ENCODE data around the gene MARK2. TPM values are rescaled to one million over a fixed set of nuclear protein-coding genes. Genes with fewer than 3 reads are reported as not detected.

Gene MARK2
- total RNA-seq, 1 donor = 16.4 TPM

DNA sequence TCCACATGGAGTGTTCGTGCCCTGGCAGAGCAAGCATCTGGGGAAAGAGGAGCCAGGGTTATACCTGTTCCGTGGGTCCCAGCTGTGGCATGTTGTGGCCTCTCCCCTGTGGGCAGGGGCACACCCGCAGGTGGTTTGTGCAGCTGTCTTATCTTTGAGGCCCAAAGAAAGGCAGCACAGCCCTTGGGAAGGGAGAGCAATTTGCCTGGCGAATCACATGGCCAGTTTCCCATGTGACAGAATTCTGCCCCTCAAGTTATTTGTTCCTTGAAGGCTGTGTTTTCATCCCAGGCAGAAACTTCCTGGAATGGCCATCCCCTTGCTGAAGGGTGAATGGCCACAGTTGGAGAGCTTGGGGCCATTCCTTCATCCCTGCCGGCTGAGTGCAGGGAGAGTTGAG lies 119.1 kb downstream of the MARK2 start:
- TF ChIP-seq, protein P1, sequence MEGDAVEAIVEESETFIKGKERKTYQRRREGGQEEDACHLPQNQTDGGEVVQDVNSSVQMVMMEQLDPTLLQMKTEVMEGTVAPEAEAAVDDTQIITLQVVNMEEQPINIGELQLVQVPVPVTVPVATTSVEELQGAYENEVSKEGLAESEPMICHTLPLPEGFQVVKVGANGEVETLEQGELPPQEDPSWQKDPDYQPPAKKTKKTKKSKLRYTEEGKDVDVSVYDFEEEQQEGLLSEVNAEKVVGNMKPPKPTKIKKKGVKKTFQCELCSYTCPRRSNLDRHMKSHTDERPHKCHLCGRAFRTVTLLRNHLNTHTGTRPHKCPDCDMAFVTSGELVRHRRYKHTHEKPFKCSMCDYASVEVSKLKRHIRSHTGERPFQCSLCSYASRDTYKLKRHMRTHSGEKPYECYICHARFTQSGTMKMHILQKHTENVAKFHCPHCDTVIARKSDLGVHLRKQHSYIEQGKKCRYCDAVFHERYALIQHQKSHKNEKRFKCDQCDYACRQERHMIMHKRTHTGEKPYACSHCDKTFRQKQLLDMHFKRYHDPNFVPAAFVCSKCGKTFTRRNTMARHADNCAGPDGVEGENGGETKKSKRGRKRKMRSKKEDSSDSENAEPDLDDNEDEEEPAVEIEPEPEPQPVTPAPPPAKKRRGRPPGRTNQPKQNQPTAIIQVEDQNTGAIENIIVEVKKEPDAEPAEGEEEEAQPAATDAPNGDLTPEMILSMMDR (IDR thresholded peaks at IDR 0.05; ENCODE audit: insufficient read depth, low read depth, low read length) = no peak
- no peak overlapping the region for H3K4me3 ChIP-seq (ENCODE audit: low read depth, low read length)
- no peak for DNase-seq (ENCODE audit: low read depth)

Small RNA genes lying within 50 kb of the gene (small RNA-seq; reads per million reads assigned to genes)
- gene AP006289.1 = not detected
- gene RN7SL596P = not detected
- not detected for gene RNU6-1306P

Other genes starting within 250 kb of the MARK2 start
- 4.2 and 6.0 TPM in 2 replicates for gene PLAAT3, start 224.7 kb upstream of the MARK2 start, total RNA-seq
- 123 and 152 TPM in 2 replicates for gene ATL3, start 167.7 kb upstream of the MARK2 start, total RNA-seq
- 61.5 and 70.0 TPM in 2 replicates for gene RTN3, start 157.6 kb upstream of the MARK2 start, total RNA-seq
- gene ZFTA, start 70.3 kb upstream of the MARK2 start, total RNA-seq = 12.2 and 16.0 TPM in 2 replicates
- gene SPINDOC, start 25.7 kb upstream of the MARK2 start, total RNA-seq = 24.2 and 25.4 TPM in 2 replicates
- 1.7 and 3.2 TPM in 2 replicates for gene RCOR2, start 78.1 kb downstream of the MARK2 start, total RNA-seq
- 13.5 and 16.4 TPM in 2 replicates for gene NAA40, start 99.9 kb downstream of the MARK2 start, total RNA-seq
- 225 and 447 TPM in 2 replicates for gene COX8A, start 135.5 kb downstream of the MARK2 start, total RNA-seq
- 36.4 and 38.0 TPM in 2 replicates for gene OTUB1, start 147.3 kb downstream of the MARK2 start, total RNA-seq
- gene FLRT1, start 196.8 kb downstream of the MARK2 start, total RNA-seq = under 0.01 TPM in 2 replicates

Measured in fibroblast of villous mesenchyme (primary cell).